NCI-H2107 treated with DMSO at 0.1 percent for 48 hours (cell line): ENCODE data around the gene SCYL3.
"Not testable (repeated sequence)": the region's sequence is repeated elsewhere in the genome, so short reads cannot be mapped to it uniquely, and the experiment has no call there.

ENCODE experiments used
- DNase-seq: peaks from one replicate; lab custom pipeline; 2025; ENCODE audit not compliant: unreplicated experiment; lab: John Stamatoyannopoulos, UW

SCYL3 gene

GRCh38 chr1:169893645-169894423, at the start of gene SCYL3:
SCYL3 (minus strand) TSS chr1:169893896; CDS start chr1:169888840, 5,056 bp downstream.
- peak; percentile 99 for DNase-seq

GRCh38 chr1:169941982-169942830, 48.5 kb upstream of the SCYL3 start:
- DNase-seq: no peak

- DNase-seq: no peak
Measured at GRCh38 chr1:169933984-169934725, 40.5 kb upstream of the SCYL3 start.

GRCh38 chr1:169931795-169932231, 38.1 kb upstream of the SCYL3 start:
- DNase-seq: no peak

- DNase-seq: no peak
Measured at GRCh38 chr1:169929210-169929526, 35.5 kb upstream of the SCYL3 start.

- DNase-seq: peak; percentile 87
Measured at GRCh38 chr1:169928438-169929209, 34.9 kb upstream of the SCYL3 start.

GRCh38 chr1:169925505-169926482, 32.1 kb upstream of the SCYL3 start:
- DNase-seq: peak; percentile 58

- DNase-seq: no peak
Measured at GRCh38 chr1:169924829-169925228, 31.1 kb upstream of the SCYL3 start.

GRCh38 chr1:169924063-169924462, 30.4 kb upstream of the SCYL3 start:
- no peak for DNase-seq

- no peak for DNase-seq
Measured at GRCh38 chr1:169921080-169921479, 27.4 kb upstream of the SCYL3 start.

- DNase-seq: no peak
Measured at GRCh38 chr1:169918927-169919326, 25.2 kb upstream of the SCYL3 start.

- DNase-seq: not testable (repeated sequence)
Measured at GRCh38 chr1:169918220-169918619, 24.5 kb upstream of the SCYL3 start.

GRCh38 chr1:169915150-169915549, 21.5 kb upstream of the SCYL3 start:
- DNase-seq: no peak

GRCh38 chr1:169914531-169914930, 20.8 kb upstream of the SCYL3 start:
- DNase-seq: no peak

GRCh38 chr1:169909499-169909898, 15.8 kb upstream of the SCYL3 start:
- no peak for DNase-seq

GRCh38 chr1:169906938-169907337, 13.2 kb upstream of the SCYL3 start:
- DNase-seq: no peak

- no peak for DNase-seq
Measured at GRCh38 chr1:169904834-169905233, 11.1 kb upstream of the SCYL3 start.

- no peak for DNase-seq
Measured at GRCh38 chr1:169902751-169903150, 9.1 kb upstream of the SCYL3 start.

GRCh38 chr1:169901115-169901514, 7.4 kb upstream of the SCYL3 start:
- no peak for DNase-seq

- no peak for DNase-seq
Measured at GRCh38 chr1:169900571-169900970, 6.9 kb upstream of the SCYL3 start.
